AG04449 (cell line): ENCODE data around the gene MAD2L1BP.

Source experiments
- CTCF ChIA-PET: fragments of 350-600 bp; formaldehyde crosslinking; extraction: SDS; loops from one replicate; lab custom pipeline; 2021; ENCODE audit warnings: antibody characterized with exemption; lab: Yijun Ruan, JAX
- POLR2A ChIA-PET: fragments of 400-600, 350-600 bp; formaldehyde crosslinking; extraction: SDS; loops from one replicate; lab custom pipeline; 2020; ENCODE audit warnings: antibody characterized with exemption, inconsistent platforms; lab: Yijun Ruan, JAX
- DNase-seq: peaks from one replicate; pipeline ENCODE4 v3.0.0-alpha.2; 2010; ENCODE audit warnings: low read depth, low spot score
- H3K4me3 ChIP-seq: 2 replicates; pipeline ENCODE4 v1.5.1; 2011; ENCODE audit warnings: low read depth, mild to moderate bottlenecking, control low read depth, low read length
- CTCF ChIP-seq: IDR thresholded peaks from one replicate; pipeline ENCODE4 v1.5.1; 2011; ENCODE audit warnings: mild to moderate bottlenecking, moderate library complexity, low read length, control low read depth, inconsistent platforms; ENCODE audit not compliant: insufficient read depth; ENCODE audit errors: missing control alignments

Gene MAD2L1BP

GRCh38 chr6:43623880-43624785, 11.5 kb upstream of the MAD2L1BP start:
- ChIA-PET POLR2A (interaction anchor here (0.6 kb wide), 1 partner anchor 8 kb away, joined by 5 read pairs; no protein-coding TSS in a partner anchor), CTCF (interaction anchor here (0.6 to 3.5 kb wide), 2 partner anchors 16 to 706 kb away, joined by 3 to 21 read pairs; no protein-coding TSS in a partner anchor)
- no peak overlapping the region for H3K4me3 ChIP-seq
- no peak for DNase-seq
- no peak for TF ChIP-seq CTCF

GRCh38 chr6:43624786-43625288, 10.8 kb upstream of the MAD2L1BP start:
- DNase-seq: no peak
- no peak overlapping the region for H3K4me3 ChIP-seq
- TF ChIP-seq CTCF: no peak
- ChIA-PET POLR2A (interaction anchor here (0.6 kb wide), 1 partner anchor 8 kb away, joined by 5 read pairs; no protein-coding TSS in a partner anchor), CTCF (interaction anchor here (2.1 to 3.5 kb wide), 2 partner anchors 11 to 17 kb away, joined by 6 to 21 read pairs; no protein-coding TSS in a partner anchor)

DNA sequence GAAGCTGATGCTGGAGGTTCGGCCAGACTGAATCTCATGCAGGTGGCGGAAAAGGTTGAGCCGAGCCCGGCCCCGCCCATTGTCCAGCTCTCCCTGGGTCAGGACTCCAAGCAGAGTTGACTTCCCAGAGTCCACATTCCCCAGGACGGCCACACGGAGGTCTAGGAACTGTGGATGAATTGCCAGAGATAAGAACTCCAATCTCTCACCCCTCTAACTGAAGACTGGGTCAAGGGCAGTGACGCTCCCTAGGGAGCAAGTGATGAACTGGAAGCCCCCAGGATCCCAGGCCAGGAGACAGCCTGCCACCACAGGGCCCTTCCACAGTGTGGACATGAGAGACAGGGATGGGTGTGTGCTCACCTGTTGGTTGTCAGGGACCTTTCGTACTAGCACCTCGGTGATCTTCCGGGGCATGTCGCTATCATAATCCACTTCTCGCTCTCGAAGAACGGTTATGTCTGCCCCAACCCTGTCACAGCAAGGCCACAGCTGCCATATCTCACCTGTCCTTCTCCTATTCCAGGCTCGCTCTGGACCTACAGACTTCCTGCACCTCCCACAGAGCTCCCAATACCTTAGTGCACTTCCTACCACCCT, 10.1 kb upstream of the MAD2L1BP start:
- CTCF ChIA-PET: interaction anchor here (2.1 to 3.5 kb wide), 2 partner anchors 12 to 17 kb away, joined by 6 to 21 read pairs; no protein-coding TSS in a partner anchor

DNA sequence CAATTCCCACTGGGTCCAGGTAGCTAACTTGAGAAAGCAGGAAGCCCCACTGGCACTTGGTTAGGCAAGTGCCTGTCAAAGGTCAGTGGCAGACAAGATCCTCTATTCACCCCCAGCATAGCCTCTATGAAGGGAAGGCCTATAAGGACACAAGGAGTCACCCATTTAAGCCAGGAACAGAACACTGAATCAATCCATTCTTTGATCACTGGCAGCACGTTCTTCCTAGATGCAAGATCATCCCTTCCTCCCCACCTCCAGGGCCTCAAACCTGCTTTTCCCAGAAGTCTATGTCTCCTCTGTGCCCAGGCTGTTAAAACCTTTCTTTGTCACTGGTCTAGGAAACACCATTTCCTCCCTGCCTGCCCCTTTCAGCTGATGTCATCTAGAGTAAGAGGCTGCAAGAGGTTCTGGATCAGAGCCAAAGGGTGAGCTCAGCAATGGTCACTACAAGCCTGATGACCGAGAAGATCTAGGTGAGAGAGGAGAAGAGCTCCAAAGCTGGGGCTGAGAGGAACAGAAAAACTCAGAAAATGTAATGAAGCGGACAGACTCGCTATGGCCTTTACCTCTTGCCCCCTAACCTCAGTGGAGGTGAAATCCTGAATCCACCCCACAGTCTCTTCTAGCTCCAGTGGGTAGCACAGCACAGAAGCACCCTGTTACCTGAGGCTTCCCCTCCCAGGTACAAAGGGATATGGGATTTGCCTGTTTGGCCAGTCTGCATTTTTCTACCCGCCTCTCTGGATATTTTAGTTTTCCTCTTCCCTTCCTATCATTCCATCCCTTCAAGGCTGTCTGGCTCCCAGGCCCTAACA, 8.4 kb upstream of the MAD2L1BP start:
- no peak for TF ChIP-seq CTCF
- DNase-seq: peak; percentile 87
- POLR2A ChIA-PET: interaction anchor here (0.6 to 1.4 kb wide), 4 partner anchors 8 to 620 kb away, joined by 3 to 4 read pairs (median 4); partner anchors contain the start of genes HSP90AB1, POLH and XPO5
- CTCF ChIA-PET: interaction anchor here (0.6 to 3.5 kb wide), 6 partner anchors 14 to 452 kb away, joined by 3 to 21 read pairs (median 4); no protein-coding TSS in a partner anchor
- peak overlapping the region; percentile 47 for H3K4me3 ChIP-seq

More for the DNA sequence above, 10.1 kb upstream of the MAD2L1BP start:
- no peak for TF ChIP-seq CTCF
- POLR2A ChIA-PET: no interaction called here
- DNase-seq: no peak
- H3K4me3 ChIP-seq: no peak overlapping the region

DNA sequence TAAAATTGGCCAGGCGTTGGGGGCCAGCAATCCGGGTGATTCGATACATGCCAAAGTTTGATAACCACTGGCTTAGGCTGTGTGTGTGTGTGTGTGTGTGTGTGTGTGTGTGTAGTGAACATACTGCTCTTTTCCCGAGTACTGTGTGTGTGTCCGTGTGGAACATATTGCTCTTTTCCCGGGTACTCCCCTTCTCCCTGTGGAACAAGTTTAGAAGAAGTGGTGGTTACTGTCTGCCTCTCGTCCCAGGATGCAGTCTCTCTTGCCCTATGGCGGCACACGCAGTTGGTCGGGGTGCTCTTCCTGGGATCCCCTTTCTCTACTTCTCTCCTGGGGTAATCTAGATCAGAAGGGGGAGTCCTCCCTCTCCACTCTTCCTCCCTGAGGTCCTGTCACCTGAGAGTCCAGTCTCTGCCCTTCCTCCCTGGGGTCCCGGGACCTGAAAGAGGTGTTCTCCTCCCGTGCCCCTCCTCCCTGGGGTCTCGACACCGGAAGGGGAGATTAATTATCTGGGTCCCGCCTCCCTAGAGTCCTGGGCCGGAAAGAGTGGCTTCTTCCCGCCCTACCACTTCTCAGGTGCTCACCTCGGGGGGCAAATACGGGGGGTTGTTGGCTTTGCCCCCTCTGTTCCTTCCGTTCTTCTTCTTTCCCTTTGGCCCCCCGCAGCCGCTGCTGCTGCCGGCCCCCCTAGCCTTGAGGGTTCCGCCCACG, 7.1 kb upstream of the MAD2L1BP start:
- ChIA-PET POLR2A (interaction anchor here (0.8 to 2.6 kb wide), 10 partner anchors 9 to 321 kb away, joined by 3 to 9 read pairs (median 6); partner anchors contain the start of genes POLR1C, RSPH9, VEGFA and YIPF3), CTCF (interaction anchor here (1.2 to 2.0 kb wide), 4 partner anchors 20 to 452 kb away, joined by 4 to 12 read pairs (median 6); partner anchors contain the start of gene VEGFA)
- peak overlapping the region; percentile 91 for H3K4me3 ChIP-seq
- no peak for DNase-seq
- TF ChIP-seq CTCF: no peak
